ENCODE results near the gene CDKL5.

CDKL5 gene

DNA sequence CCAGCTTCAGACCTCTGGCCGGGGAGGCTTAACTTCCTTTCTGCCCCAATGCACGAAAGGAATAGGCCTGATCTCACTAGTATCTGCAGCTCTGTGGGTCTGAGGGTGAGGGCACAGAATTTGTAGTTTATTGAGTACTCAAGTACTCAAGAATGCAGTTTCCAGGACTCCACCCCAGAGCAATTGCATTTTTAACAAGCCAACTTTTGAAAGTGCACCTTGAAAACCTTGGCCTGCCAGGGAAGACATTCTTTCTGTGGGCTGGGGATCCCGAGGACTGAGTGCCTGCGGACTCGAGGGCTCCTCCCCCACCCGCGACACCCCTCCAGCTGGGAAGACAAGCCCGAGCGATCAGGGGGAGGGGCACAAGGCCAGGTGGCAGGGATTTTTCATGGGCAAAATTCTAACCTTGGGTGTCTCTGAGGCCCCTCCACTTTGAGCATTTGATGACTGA, 224.1 kb downstream of the CDKL5 start:
- Histone ChIP-seq H3K36me3 (replicated peaks) (no peaks in the 10 kb centered on the region), H3K27me3 (replicated peaks) (no peaks in the 10 kb centered on the region), H3K4me3 (ENCODE audit: low read depth, low read length) (no peak overlapping the region), H3K27ac (no peak overlapping the region)
- in situ Hi-C loops (cut with HindIII; ENCODE audit: low pct_ligation_motif_present, low sequenced_read_pairs) = no loop called here
- no peak for TF ChIP-seq CTCF (IDR thresholded peaks at IDR 0.05; ENCODE audit: low read depth, low read length, missing control alignments)
- no peak for DNase-seq

GRCh38 chrX:18650662-18651061, 225.3 kb downstream of the CDKL5 start:
- no peak for TF ChIP-seq CTCF (IDR thresholded peaks at IDR 0.05; ENCODE audit: low read depth, low read length, missing control alignments)
- no peaks in the 10 kb centered on the region for H3K27me3 ChIP-seq (replicated peaks)
- no peak overlapping the region for H3K27ac ChIP-seq
- DNase-seq = no peak
- no peak overlapping the region for H3K4me3 ChIP-seq (ENCODE audit: low read depth, low read length)
- no peaks in the 10 kb centered on the region for H3K36me3 ChIP-seq (replicated peaks)
- in situ Hi-C loops (cut with HindIII; ENCODE audit: low pct_ligation_motif_present, low sequenced_read_pairs) = no loop called here

GRCh38 chrX:18652636-18653035, 227.2 kb downstream of the CDKL5 start:
- no peak for TF ChIP-seq CTCF (IDR thresholded peaks at IDR 0.05; ENCODE audit: low read depth, low read length, missing control alignments)
- in situ Hi-C loops (cut with HindIII; ENCODE audit: low pct_ligation_motif_present, low sequenced_read_pairs) = no loop called here
- Histone ChIP-seq H3K27me3 (replicated peaks) (no peaks in the 10 kb centered on the region), H3K4me3 (ENCODE audit: low read depth, low read length) (no peak overlapping the region), H3K36me3 (replicated peaks) (no peaks in the 10 kb centered on the region), H3K27ac (no peak overlapping the region)
- no peak for DNase-seq

- H3K27me3 ChIP-seq (replicated peaks) = no peaks in the 10 kb centered on the region
- H3K4me3 ChIP-seq (ENCODE audit: low read depth, low read length) = no peak overlapping the region
- no peak for DNase-seq
- in situ Hi-C loops (cut with HindIII; ENCODE audit: low pct_ligation_motif_present, low sequenced_read_pairs) = no loop called here
- no peak overlapping the region for H3K27ac ChIP-seq
- H3K36me3 ChIP-seq (replicated peaks) = no peaks in the 10 kb centered on the region
- no peak for TF ChIP-seq CTCF (IDR thresholded peaks at IDR 0.05; ENCODE audit: low read depth, low read length, missing control alignments)
Measured at GRCh38 chrX:18654875-18655836, 229.7 kb downstream of the CDKL5 start.

DNA sequence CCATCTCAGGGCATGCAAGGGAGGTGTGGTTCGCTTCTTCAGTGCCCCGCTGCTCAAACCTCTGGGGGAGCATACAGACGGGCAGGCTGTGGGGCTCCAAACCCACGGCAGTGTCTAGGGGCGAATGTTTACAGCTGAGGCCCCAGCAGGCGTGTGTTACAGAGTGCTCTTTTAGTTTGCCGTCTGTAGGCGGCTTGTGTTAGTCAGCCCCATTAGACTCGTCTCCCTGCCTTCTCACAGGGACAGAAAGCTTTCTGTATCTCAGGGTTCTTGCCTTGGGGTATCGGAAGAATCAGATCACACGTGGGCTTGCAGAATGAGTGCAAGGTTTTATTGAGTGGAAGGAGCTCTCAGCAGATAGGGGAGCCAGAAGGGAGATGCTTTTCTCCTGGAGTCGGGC, 235.9 kb downstream of the CDKL5 start:
- no peak for TF ChIP-seq CTCF (IDR thresholded peaks at IDR 0.05; ENCODE audit: low read depth, low read length, missing control alignments)
- H3K27me3 ChIP-seq (replicated peaks) = no peaks in the 10 kb centered on the region
- no peak for DNase-seq
- in situ Hi-C loops (cut with HindIII; ENCODE audit: low pct_ligation_motif_present, low sequenced_read_pairs) = no loop called here
- peak overlapping the region; percentile 20 for H3K4me3 ChIP-seq (ENCODE audit: low read depth, low read length)
- H3K36me3 ChIP-seq (replicated peaks) = no peaks in the 10 kb centered on the region
- no peak overlapping the region for H3K27ac ChIP-seq
